SK-N-SH (cell line): ENCODE data around the gene TECR.

ENCODE experiments used
- EP300 ChIP-seq, 2 experiments: IDR thresholded peaks; 2 replicates each; pipeline versions ENCODE4 v1.4.0 to v1.6.1; 2012; ENCODE audit warnings: borderline replicate concordance in 1 of 2, low read depth in 1 of 2, low read length in 1 of 2
- FOSL2 ChIP-seq: IDR thresholded peaks from 2 replicates; pipeline ENCODE4 v1.4.0; 2012; ENCODE audit warnings: low read depth, mild to moderate bottlenecking, moderate library complexity, borderline replicate concordance
- FOXJ3 ChIP-seq: sonication (generic); formaldehyde crosslinking; IDR thresholded peaks from 2 replicates; pipeline ENCODE4 v1.5.1; 2020; ENCODE audit warnings: mild to moderate bottlenecking, missing genetic modification reagents
- GABPA ChIP-seq: IDR thresholded peaks from 2 replicates; pipeline ENCODE4 v1.4.0; 2012; ENCODE audit warnings: low read depth, mild to moderate bottlenecking
- MEF2A ChIP-seq: IDR thresholded peaks from 2 replicates; pipeline ENCODE4 v1.4.0; 2012; ENCODE audit warnings: low read depth, borderline replicate concordance
- POLR2AphosphoS5 ChIP-seq: IDR thresholded peaks from 2 replicates; pipeline ENCODE4 v1.6.1; 2012; ENCODE audit warnings: low read depth, low read length
- RAD21 ChIP-seq: IDR thresholded peaks from 2 replicates; pipeline ENCODE4 v1.6.1; 2012; ENCODE audit warnings: mild to moderate bottlenecking, low read length
- TF ChIP-seq, protein P1 (sequence below): fragments of 200-600 bp; sonication (generic); IDR thresholded peaks from 2 replicates; pipeline ENCODE4 v1.6.1; 2017; ENCODE audit warnings: antibody characterized with exemption, mild to moderate bottlenecking, moderate library complexity

DNA sequence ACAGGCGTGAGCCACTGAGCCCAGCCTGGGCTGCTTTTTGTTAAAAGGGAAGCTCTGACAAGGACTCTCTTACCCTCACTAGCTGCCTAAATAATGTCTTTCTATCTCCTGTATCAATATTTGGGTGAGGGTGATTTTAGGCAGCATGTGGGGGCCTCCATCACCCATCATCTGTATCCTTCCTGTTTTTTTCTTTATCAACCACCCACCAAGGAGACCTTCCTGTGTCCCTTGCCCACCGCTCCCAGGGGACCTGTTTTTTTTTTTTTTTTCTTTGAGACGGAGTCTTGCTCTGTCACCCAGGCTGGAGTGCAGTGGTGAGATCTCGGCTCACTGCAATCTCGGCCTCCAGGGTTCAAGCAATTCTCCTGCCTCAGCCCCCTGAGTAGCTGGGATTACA is 47.9 kb downstream of the TECR start:
- no peak for TF ChIP-seq GABPA
- TF ChIP-seq, protein P1, sequence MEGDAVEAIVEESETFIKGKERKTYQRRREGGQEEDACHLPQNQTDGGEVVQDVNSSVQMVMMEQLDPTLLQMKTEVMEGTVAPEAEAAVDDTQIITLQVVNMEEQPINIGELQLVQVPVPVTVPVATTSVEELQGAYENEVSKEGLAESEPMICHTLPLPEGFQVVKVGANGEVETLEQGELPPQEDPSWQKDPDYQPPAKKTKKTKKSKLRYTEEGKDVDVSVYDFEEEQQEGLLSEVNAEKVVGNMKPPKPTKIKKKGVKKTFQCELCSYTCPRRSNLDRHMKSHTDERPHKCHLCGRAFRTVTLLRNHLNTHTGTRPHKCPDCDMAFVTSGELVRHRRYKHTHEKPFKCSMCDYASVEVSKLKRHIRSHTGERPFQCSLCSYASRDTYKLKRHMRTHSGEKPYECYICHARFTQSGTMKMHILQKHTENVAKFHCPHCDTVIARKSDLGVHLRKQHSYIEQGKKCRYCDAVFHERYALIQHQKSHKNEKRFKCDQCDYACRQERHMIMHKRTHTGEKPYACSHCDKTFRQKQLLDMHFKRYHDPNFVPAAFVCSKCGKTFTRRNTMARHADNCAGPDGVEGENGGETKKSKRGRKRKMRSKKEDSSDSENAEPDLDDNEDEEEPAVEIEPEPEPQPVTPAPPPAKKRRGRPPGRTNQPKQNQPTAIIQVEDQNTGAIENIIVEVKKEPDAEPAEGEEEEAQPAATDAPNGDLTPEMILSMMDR = no peak
- TF ChIP-seq POLR2AphosphoS5 = no peak
- TF ChIP-seq RAD21 = no peak
- no peak for TF ChIP-seq FOSL2
- TF ChIP-seq MEF2A = no peak
- no peak for TF ChIP-seq FOXJ3 (CRISPR knock-in tag)
- no peak for TF ChIP-seq EP300 (IDR thresholded peaks at IDR 0.05; ENCODE audit: borderline replicate concordance in 1 of 2, low read depth in 1 of 2, low read length in 1 of 2)
